BJ (cell line): ENCODE data around the gene UBTD1. TPM values are rescaled to one million over a fixed set of nuclear protein-coding genes. Genes with fewer than 3 reads are reported as not detected.

Experiments used
- CTCF ChIA-PET: fragments of 350-600 bp; formaldehyde crosslinking; extraction: SDS; loops from one replicate; lab custom pipeline; 2021; ENCODE audit warnings: antibody characterized with exemption, inconsistent platforms; lab: Yijun Ruan, JAX
- POLR2A ChIA-PET: fragments of 300-600 bp; sonication (Branson Sonifier 250); formaldehyde crosslinking; extraction: SDS; loops from one replicate; lab custom pipeline; 2021; ENCODE audit warnings: antibody characterized with exemption; lab: Charles Lee
- DNase-seq: peaks from one replicate; pipeline ENCODE4 v3.0.0-alpha.2; 2011; ENCODE audit warnings: low read depth
- H3K27me3 ChIP-seq: 2 replicates; pipeline ENCODE4 v1.6.0; 2011; ENCODE audit warnings: low read length; ENCODE audit not compliant: control insufficient read depth, insufficient read depth
- H3K36me3 ChIP-seq: 2 replicates; pipeline ENCODE4 v1.5.1; 2011; ENCODE audit warnings: low read length; ENCODE audit not compliant: control insufficient read depth, insufficient read depth
- H3K4me3 ChIP-seq: 2 replicates; pipeline ENCODE4 v1.5.1; 2011; ENCODE audit warnings: low read depth, mild to moderate bottlenecking, control low read depth, low read length
- CTCF ChIP-seq: IDR thresholded peaks from 2 replicates; pipeline ENCODE4 v1.5.1; 2011; ENCODE audit warnings: low read depth, mild to moderate bottlenecking, control low read depth, inconsistent platforms, low read length, moderate library complexity; ENCODE audit not compliant: insufficient read depth
- polyA plus RNA-seq: library from polyadenylated mRNA; depleted of rRNA; stranded (reverse); fragments of >200 nt; gene quantifications from 2 replicates; pipeline ENCODE4 v1.2.3, GENCODE V29; 2011

The UBTD1 gene
- polyA plus RNA-seq, 1 experiment: 39.0 TPM

DNA sequence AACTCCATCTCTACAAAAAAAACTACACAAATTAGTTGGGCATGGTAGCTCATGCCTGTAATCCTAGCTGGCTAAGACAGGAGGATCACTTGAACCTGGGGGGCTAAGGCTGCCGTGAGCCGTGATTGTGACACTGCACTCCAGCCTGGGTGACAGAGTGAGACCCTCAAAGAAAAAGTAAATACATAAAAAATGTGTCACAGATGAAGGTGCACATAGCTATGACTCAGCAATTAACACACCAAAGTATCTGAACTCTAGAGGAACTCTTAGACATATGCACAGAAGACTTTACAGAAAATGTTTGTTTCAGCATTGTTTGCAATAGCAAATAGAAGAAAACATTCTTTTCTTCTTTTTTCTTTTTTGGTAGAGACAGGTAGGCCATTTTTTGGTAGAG is 99.1 kb downstream of the UBTD1 start:
- H3K36me3 ChIP-seq: no peaks in the 10 kb centered on the region
- H3K4me3 ChIP-seq: no peak overlapping the region
- ChIA-PET CTCF (interaction anchor here (1.1 to 1.3 kb wide), 2 partner anchors 15 to 25 kb away, joined by 3 to 7 read pairs; no protein-coding TSS in a partner anchor), POLR2A (no interaction called here)
- DNase-seq: no peak
- no peak for TF ChIP-seq CTCF
- no peaks in the 10 kb centered on the region for H3K27me3 ChIP-seq

- Histone ChIP-seq H3K27me3 (no peaks in the 10 kb centered on the region), H3K4me3 (no peak overlapping the region), H3K36me3 (no peaks in the 10 kb centered on the region)
- DNase-seq: no peak
- TF ChIP-seq CTCF: no peak
- CTCF ChIA-PET: interaction anchor here (1.1 to 2.3 kb wide), 5 partner anchors 14 to 78 kb away, joined by 3 to 9 read pairs (median 4); partner anchors contain the start of gene ANKRD2
- POLR2A ChIA-PET: no interaction called here
Measured at GRCh38 chr10:97598407-97599271, 99.9 kb downstream of the UBTD1 start.

DNA sequence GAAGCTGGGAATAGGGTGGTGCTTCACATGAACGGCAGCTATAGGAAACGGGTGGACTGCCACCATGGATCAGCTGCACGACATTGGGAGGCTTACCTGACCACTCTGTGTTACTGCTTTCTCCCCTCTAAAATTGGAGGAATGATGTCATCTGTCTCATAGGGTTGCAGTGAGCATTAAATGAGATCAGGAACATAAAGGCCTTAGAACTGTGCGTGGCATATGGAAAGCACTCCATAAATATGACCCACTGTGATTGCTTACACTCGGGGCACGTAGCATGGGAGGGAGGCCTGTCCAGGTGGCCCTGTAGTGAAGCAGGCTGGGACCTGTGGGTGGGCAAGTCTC is 100.5 kb downstream of the UBTD1 start:
- CTCF ChIA-PET: interaction anchor here (1.2 to 2.3 kb wide), 4 partner anchors 13 to 77 kb away, joined by 3 to 9 read pairs (median 6); partner anchors contain the start of gene ANKRD2

GRCh38 chr10:97600616-97601015 is 101.9 kb downstream of the UBTD1 start:
- Histone ChIP-seq H3K4me3 (no peak overlapping the region), H3K27me3 (no peaks in the 10 kb centered on the region), H3K36me3 (no peaks in the 10 kb centered on the region)
- no peak for DNase-seq
- ChIA-PET POLR2A (no interaction called here), CTCF (interaction anchor here (0.6 to 2.3 kb wide), 4 partner anchors 10 to 70 kb away, joined by 3 to 9 read pairs (median 5); partner anchors contain the start of gene ANKRD2)
- no peak for TF ChIP-seq CTCF

More for the DNA sequence above, 100.5 kb downstream of the UBTD1 start:
- TF ChIP-seq CTCF: no peak
- Histone ChIP-seq H3K36me3 (no peaks in the 10 kb centered on the region), H3K4me3 (no peak overlapping the region), H3K27me3 (no peaks in the 10 kb centered on the region)
- no peak for DNase-seq
- POLR2A ChIA-PET: no interaction called here
